Neural cell (in vitro differentiated cells): Measurements from ENCODE around the gene GAB4.

Experiments
- CTCF ChIP-seq: fragments of 450-650 bp; IDR thresholded peaks from 2 replicates; pipeline ENCODE4 v1.5.1; 2014; ENCODE audit warnings: antibody characterized with exemption, mild to moderate bottlenecking, moderate library complexity; ENCODE audit not compliant: poor library complexity, severe bottlenecking
- EP300 ChIP-seq: fragments of 450-650 bp; conservative IDR thresholded peaks from 2 replicates; pipeline ENCODE4 v1.6.1; 2014; ENCODE audit warnings: antibody characterized with exemption, mild to moderate bottlenecking, moderate library complexity; ENCODE audit not compliant: poor library complexity, severe bottlenecking
- EZH2 ChIP-seq: fragments of 200-600, 300-800 bp; shearing (Covaris generic), sonication (generic); IDR thresholded peaks from 2 replicates; pipeline ENCODE4 v1.6.1; 2014; ENCODE audit warnings: antibody characterized with exemption, low read length, borderline replicate concordance, mild to moderate bottlenecking; ENCODE audit not compliant: insufficient read depth, poor library complexity, severe bottlenecking
- RAD21 ChIP-seq: fragments of 450-650 bp; conservative IDR thresholded peaks from 2 replicates; pipeline ENCODE4 v1.6.1; 2014; ENCODE audit warnings: antibody characterized with exemption, mild to moderate bottlenecking, moderate library complexity
- SMC3 ChIP-seq: fragments of 450-650 bp; conservative IDR thresholded peaks from 2 replicates; pipeline ENCODE4 v1.6.1; 2014; ENCODE audit warnings: antibody characterized with exemption, mild to moderate bottlenecking, moderate library complexity; ENCODE audit not compliant: poor library complexity
- TAF1 ChIP-seq: IDR thresholded peaks from 2 replicates; pipeline ENCODE4 v1.6.1; 2012; ENCODE audit warnings: low read depth

- TF ChIP-seq CTCF (no peak), TAF1 (no peak), EZH2 (no peak), EP300 (no peak), RAD21 (no peak), SMC3 (no peak)
These were observed 85.9 kb downstream of the GAB4 start for GRCh38 chr22:16922076-16922475.
